ENCODE measurements around the gene ETS1.

The ETS1 gene

DNA sequence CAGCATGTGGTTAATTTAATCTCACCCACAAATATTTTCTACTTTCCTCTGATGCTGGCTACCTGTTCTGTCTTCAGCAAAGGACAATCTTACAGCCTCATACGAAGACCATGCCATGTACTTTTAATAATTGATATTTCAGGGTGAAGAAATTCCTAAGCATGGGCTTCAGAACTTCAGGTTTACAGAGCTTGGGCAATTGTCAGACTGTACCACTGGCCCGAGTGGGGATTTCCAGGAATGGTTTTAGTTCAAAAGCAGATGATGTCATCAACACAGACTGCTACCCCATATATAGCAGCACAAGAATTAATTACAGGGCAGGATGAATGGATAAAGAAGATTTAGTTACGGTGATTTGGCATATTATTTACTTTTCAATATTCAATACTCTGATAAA lies 171.8 kb downstream of the ETS1 start:
- no peak for DNase-seq (ENCODE audit: low read depth in 1 of 2, low spot score in 1 of 2)
- TF ChIP-seq JUND (IDR thresholded peaks at IDR 0.05; ENCODE audit: low read depth) = no peak
- in situ Hi-C loops (cut with HindIII; ENCODE audit: low pct_unique_long_range_greater_than_20kb, low sequenced_read_pairs) = no loop called here

DNA sequence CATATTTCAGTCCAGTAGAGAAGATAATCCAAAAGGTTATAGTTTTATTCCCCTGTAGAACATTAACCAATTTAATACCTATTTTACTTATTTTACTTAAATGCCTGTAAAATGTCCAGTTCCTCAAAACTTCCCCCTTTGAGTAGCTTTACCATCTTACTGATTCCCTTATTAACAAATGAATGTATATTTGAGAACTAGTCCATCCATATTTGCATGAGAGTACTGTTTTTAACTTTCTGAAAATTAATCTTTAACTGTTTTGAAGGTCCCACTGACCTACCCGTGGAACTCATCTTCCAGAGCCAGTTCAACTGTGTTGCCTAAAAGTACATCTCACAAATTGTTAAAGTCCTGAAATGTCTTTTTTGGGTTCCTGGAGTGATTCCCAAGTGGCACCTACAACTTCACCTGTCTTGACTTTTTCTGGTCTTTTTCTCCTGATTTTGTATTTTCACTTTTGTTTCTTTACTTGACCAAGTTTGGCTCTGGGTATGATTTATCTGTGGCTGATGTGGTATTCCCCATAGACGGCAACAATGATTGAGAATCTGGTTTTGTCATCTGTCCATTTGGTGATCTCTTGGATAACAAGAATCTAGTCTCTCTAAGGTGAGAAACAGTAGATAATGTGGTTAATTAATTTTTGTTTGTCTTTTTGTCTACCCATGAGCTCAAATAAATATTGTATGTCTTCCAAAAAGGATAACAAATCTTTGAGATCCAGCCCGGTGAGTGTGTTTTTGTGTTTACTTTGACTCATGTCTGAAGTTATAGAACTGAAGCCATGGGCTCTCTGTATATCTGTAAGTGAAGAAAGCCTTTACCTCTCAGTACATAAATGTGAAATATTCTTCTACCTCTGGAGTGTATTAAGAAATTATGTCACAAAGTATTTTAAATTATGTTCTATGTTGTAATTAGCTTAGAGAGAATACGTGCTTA lies 174.2 kb downstream of the ETS1 start:
- TF ChIP-seq JUND (IDR thresholded peaks at IDR 0.05; ENCODE audit: low read depth) = no peak
- in situ Hi-C loops (cut with HindIII; ENCODE audit: low pct_unique_long_range_greater_than_20kb, low sequenced_read_pairs) = no loop called here
- no peak for DNase-seq (ENCODE audit: low read depth in 1 of 2, low spot score in 1 of 2)

DNA sequence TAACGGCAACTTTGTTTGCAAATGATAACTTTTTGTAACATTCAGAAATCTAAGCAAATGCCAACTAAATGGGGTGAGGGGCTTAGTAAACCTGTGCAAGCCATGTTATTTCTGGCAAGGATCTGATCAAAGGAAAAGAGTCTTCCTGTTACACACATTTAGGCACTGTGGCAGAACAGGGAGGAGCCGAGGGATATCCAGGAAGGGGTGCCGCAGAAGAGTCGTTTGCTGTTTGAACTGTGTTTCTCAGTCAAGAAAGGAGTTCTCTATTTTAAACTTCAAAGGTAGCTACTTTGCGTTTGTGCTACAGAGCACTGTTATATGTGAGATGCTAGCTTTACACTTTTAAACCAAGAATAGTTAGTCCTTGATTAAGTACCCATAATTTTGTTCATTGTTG lies 175.5 kb downstream of the ETS1 start:
- DNase-seq (ENCODE audit: low read depth in 1 of 2, low spot score in 1 of 2) = no peak
- TF ChIP-seq JUND (IDR thresholded peaks at IDR 0.05; ENCODE audit: low read depth) = no peak
- in situ Hi-C loops (cut with HindIII; ENCODE audit: low pct_unique_long_range_greater_than_20kb, low sequenced_read_pairs) = no loop called here

DNA sequence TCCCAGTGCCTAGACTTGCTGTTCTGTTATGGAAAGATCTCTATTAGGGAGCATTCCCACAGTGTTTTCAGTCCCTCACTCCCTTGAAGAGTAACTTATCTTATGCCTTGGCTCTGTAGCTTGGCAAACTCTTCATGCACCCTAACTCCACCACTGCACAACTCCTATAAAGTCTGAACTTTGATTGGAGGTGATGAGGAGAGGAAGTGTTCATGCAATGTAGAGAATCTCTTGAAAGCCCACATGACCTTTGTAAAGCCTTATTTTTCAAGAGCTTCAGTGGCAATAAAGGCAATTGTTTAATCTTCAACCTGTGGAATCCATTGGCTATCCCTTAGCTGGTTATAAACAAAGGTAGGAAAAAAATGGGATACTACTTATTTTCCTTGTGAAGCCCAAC lies 176.2 kb downstream of the ETS1 start:
- no peak for DNase-seq (ENCODE audit: low read depth in 1 of 2, low spot score in 1 of 2)
- TF ChIP-seq JUND (IDR thresholded peaks at IDR 0.05; ENCODE audit: low read depth) = no peak
- in situ Hi-C loops (cut with HindIII; ENCODE audit: low pct_unique_long_range_greater_than_20kb, low sequenced_read_pairs) = no loop called here

DNA sequence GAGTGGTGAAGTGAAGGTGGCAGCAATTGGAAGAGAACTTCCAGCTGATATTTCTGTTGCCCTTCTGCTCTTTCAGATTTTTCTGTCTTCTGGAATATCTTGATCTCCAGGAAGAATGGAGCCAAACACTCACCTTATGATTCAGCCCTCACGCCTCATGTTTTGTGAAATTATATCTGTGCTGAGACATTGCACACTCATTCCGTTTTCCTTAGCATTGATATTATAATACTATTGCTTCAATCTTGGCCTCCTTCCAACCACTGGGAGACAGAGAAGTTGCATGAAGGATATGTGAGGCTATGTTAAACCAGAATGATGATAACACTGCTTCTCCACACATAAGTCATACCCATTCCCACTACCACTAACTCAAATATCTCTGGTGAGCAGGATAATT lies 177.9 kb downstream of the ETS1 start:
- in situ Hi-C loops (cut with HindIII; ENCODE audit: low pct_unique_long_range_greater_than_20kb, low sequenced_read_pairs) = no loop called here
- TF ChIP-seq JUND (IDR thresholded peaks at IDR 0.05; ENCODE audit: low read depth) = no peak
- no peak for DNase-seq (ENCODE audit: low read depth in 1 of 2, low spot score in 1 of 2)
